ENCODE measurements around the gene LGALS7. TPM values are rescaled to one million over a fixed set of nuclear protein-coding genes. Genes with fewer than 3 reads are reported as not detected.

Gene LGALS7
- total RNA-seq, 1 experiment from 2014 or later, result 1.1 TPM

- no peaks in the 10 kb centered on the region for H3K27me3 Mint-ChIP-seq (ENCODE audit: insufficient read depth, unreplicated experiment)
- BruUV-seq (replicated peaks), result no TSS peak
- TF ChIP-seq CTCF (IDR thresholded peaks at IDR 0.05; ENCODE audit: unreplicated experiment), result no peak
- POLR2A ChIA-PET, result interaction anchor here (1.2 to 2.1 kb wide), 3 partner anchors 9 to 114 kb away, joined by 3 to 7 read pairs (median 3); no protein-coding TSS in a partner anchor
- no peak overlapping the region for H3K27ac Mint-ChIP-seq (ENCODE audit: low read depth, unreplicated experiment)
- H3K36me3 Mint-ChIP-seq (ENCODE audit: insufficient read depth, unreplicated experiment), result peaks cover 87% of the 10 kb centered on the region
- DNase-seq (ENCODE audit: unreplicated experiment), result no peak
- CTCF ChIA-PET, result interaction anchor here (0.6 to 1.4 kb wide), 4 partner anchors 37 to 180 kb away, joined by 3 to 7 read pairs (median 4); no protein-coding TSS in a partner anchor
- no peaks in the 10 kb centered on the region for H3K9me3 Mint-ChIP-seq (ENCODE audit: unreplicated experiment)
- H3K4me3 Mint-ChIP-seq (ENCODE audit: unreplicated experiment), result no peak overlapping the region
- intact Hi-C loops (cut with micrococcal nuclease), result no loop called here
- peaks cover 12% of the 10 kb centered on the region for H3K4me1 Mint-ChIP-seq (ENCODE audit: insufficient read depth, unreplicated experiment)
Observed at GRCh38 chr19:38723606-38723965, 49.7 kb downstream of the LGALS7 start.

- POLR2A ChIA-PET, result interaction anchor here (0.9 to 2.1 kb wide), 5 partner anchors 9 to 115 kb away, joined by 3 to 7 read pairs (median 3); no protein-coding TSS in a partner anchor
Observed at GRCh38 chr19:38722947-38723605, 50.2 kb downstream of the LGALS7 start.

GRCh38 chr19:38721979-38722773, 51.1 kb downstream of the LGALS7 start:
- no peak for TF ChIP-seq CTCF (IDR thresholded peaks at IDR 0.05; ENCODE audit: unreplicated experiment)
- Mint-ChIP-seq H3K9me3 (ENCODE audit: unreplicated experiment) (no peaks in the 10 kb centered on the region), H3K4me3 (ENCODE audit: unreplicated experiment) (no peak overlapping the region), H3K4me1 (ENCODE audit: insufficient read depth, unreplicated experiment) (peaks cover 13% of the 10 kb centered on the region), H3K27ac (ENCODE audit: low read depth, unreplicated experiment) (no peak overlapping the region), H3K27me3 (ENCODE audit: insufficient read depth, unreplicated experiment) (no peaks in the 10 kb centered on the region), H3K36me3 (ENCODE audit: insufficient read depth, unreplicated experiment) (peaks cover 89% of the 10 kb centered on the region)
- POLR2A ChIA-PET, result interaction anchor here (0.6 to 2.1 kb wide), 4 partner anchors 10 to 69 kb away, joined by 3 to 7 read pairs (median 3); no protein-coding TSS in a partner anchor
- DNase-seq (ENCODE audit: unreplicated experiment), result no peak
- intact Hi-C loops (cut with micrococcal nuclease), result no loop called here
- CTCF ChIA-PET, result interaction anchor here (0.6 to 1.4 kb wide), 5 partner anchors 21 to 178 kb away, joined by 3 to 4 read pairs (median 3); no protein-coding TSS in a partner anchor
- no TSS peak for BruUV-seq (replicated peaks)

More at GRCh38 chr19:38722947-38723605, 50.2 kb downstream of the LGALS7 start:
- intact Hi-C loops (cut with micrococcal nuclease), result no loop called here
- Mint-ChIP-seq H3K27ac (ENCODE audit: low read depth, unreplicated experiment) (no peak overlapping the region), H3K36me3 (ENCODE audit: insufficient read depth, unreplicated experiment) (peaks cover 89% of the 10 kb centered on the region), H3K9me3 (ENCODE audit: unreplicated experiment) (no peaks in the 10 kb centered on the region), H3K4me1 (ENCODE audit: insufficient read depth, unreplicated experiment) (peaks cover 13% of the 10 kb centered on the region), H3K4me3 (ENCODE audit: unreplicated experiment) (no peak overlapping the region), H3K27me3 (ENCODE audit: insufficient read depth, unreplicated experiment) (no peaks in the 10 kb centered on the region)
- CTCF ChIA-PET, result interaction anchor here (0.6 to 1.4 kb wide), 7 partner anchors 22 to 209 kb away, joined by 3 to 7 read pairs (median 3); no protein-coding TSS in a partner anchor
- TF ChIP-seq CTCF (IDR thresholded peaks at IDR 0.05; ENCODE audit: unreplicated experiment), result no peak
- no TSS peak for BruUV-seq (replicated peaks)
- no peak for DNase-seq (ENCODE audit: unreplicated experiment)

GRCh38 chr19:38721496-38721895, 51.8 kb downstream of the LGALS7 start:
- no peak for TF ChIP-seq CTCF (IDR thresholded peaks at IDR 0.05; ENCODE audit: unreplicated experiment)
- Mint-ChIP-seq H3K9me3 (ENCODE audit: unreplicated experiment) (no peaks in the 10 kb centered on the region), H3K36me3 (ENCODE audit: insufficient read depth, unreplicated experiment) (peaks cover 89% of the 10 kb centered on the region), H3K27ac (ENCODE audit: low read depth, unreplicated experiment) (no peak overlapping the region), H3K27me3 (ENCODE audit: insufficient read depth, unreplicated experiment) (no peaks in the 10 kb centered on the region), H3K4me3 (ENCODE audit: unreplicated experiment) (no peak overlapping the region), H3K4me1 (ENCODE audit: insufficient read depth, unreplicated experiment) (peaks cover 13% of the 10 kb centered on the region)
- ChIA-PET CTCF (interaction anchor here (0.6 kb wide), 1 partner anchor 87 kb away, joined by 3 read pairs; no protein-coding TSS in a partner anchor), POLR2A (interaction anchor here (0.6 kb wide), 1 partner anchor 18 kb away, joined by 3 read pairs; no protein-coding TSS in a partner anchor)
- intact Hi-C loops (cut with micrococcal nuclease), result no loop called here
- DNase-seq (ENCODE audit: unreplicated experiment), result no peak
- no TSS peak for BruUV-seq (replicated peaks)
